CD4-positive, alpha-beta T cell treated with Interleukin-12 subunit alpha and Interleukin-12 subunit beta, for 1 hour (primary cell): ENCODE data around the gene TMED7.
"Not testable (repeated sequence)": the region's sequence is repeated elsewhere in the genome, so short reads cannot be mapped to it uniquely, and the experiment has no call there.

Experiments used
- DNase-seq: peaks from one replicate; pipeline ENCODE4 v3.0.0-alpha.2; 2020

TMED7 gene

DNA sequence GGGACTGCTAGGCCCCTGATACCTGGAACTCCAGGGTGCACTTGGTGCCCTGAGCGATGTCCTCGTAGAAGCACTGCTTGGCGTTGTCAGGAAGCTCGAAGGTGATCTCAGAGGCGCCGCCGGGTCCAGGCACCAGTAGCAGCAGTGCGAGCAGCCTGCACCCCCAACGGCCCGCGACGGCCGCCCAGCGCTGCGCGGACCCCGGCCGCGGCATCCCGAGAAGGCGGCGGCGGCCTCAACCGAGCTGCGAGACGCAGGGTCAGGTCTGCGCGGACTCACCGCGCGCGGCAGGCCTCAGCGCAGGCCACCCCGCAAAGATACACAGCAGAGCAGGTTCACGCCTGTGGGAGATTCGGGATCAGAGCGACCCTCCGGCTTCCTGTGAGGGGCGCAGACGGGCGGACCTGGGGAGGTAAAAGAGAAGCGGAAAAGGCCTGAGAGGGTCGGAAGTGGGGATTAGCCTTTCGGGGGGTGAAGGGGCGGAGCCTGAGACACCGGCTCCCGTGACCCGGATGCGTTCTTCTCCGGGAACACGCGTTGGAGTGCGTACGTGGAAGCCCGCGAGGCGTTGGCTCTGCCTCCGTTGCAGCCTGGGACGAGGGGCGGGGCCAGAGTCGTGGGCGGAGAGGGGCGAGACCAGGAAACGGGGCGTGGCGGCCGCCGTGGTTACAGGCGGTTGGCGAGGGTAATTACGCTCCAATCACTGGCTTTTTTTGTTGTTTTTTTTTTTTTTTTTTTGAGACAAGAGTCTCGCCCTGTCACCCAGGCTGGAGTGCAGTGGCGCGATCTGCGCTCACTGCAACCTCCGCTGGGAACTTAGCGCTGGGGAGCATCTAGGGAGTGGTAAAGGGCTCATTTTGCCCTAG, at the start of gene TMED7:
TSS of gene TMED7 (minus strand) at position 458 of the 866 bp plus-strand sequence. CDS start at position 214, 244 bp downstream.
- DNase-seq: peak; percentile 100

DNA sequence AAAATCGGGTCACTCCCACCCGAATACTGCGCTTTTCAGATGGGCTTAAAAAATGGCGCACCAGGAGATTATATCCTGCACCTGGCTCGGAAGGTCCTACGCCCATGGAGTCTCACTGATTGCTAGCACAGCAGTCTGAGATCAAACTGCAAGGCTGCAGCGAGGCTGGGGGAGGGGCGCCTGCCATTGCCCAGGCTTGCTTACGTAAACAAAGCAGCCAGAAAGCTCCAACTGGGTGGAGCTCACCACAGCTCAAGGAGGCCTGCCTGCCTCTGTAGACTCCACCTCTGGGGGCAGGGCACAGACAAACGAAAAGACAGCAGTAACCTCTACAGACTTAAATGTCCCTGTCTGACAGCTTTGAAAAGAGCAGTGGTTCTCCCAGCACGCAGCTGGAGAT, 48.9 kb upstream of the TMED7 start:
- not testable (repeated sequence) for DNase-seq

DNA sequence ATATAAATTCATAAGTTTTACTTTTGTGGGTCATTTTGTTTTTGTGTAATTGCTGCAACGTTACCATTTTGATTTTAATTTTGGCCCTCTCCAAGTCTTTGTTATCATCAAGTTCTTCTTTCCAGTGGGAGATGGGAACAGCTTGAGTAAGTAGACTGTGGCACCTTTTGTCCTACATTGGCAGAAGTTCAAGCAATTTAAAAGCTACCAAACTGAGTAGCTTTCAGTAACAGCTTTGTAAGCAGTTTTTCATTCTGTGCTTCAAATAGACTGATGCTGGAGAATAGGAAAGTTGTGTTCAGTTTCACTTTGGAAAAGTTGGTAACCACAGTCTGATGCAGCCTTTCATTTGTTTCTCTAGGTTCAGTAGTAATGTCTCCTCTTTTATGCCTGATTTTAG, 47.8 kb upstream of the TMED7 start:
- no peak for DNase-seq

DNA sequence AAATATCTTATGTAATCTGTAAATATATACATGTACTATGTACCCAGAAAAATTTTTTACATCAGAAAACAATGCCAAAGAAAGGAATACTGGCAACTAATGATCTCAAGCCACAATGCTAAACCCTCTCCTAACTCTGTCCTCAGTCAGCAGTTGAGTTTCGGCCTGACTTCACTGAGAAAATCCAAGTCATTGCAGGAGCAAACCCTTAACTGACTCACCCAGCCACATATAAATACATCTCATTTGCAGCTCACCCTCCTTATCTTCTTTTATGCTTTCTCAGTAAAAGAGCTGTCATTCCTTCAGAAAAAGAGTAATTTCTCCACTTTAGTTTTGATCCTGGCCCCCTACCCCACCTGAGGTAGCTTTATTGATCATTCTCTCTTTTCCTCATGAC, 46.1 kb upstream of the TMED7 start:
- no peak for DNase-seq

DNA sequence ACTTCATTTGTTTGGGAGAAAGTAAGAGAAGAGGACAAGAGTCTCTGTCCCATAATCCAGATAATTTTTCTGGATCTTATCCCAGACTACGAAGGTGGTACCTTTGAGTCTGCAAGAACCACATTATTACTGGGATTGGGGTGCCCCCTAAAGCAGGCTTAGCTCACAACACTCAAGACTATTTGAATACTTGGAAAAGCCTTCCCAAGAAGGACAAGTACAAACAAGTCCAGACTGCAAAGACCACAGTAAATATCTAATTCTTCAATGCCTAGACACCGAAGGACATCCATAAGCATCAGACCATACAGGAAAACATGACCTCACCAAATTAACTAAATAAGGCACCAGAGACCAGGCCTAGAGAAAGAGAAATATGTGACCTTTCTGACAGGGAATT, 40.2 kb upstream of the TMED7 start:
- DNase-seq: no peak

DNA sequence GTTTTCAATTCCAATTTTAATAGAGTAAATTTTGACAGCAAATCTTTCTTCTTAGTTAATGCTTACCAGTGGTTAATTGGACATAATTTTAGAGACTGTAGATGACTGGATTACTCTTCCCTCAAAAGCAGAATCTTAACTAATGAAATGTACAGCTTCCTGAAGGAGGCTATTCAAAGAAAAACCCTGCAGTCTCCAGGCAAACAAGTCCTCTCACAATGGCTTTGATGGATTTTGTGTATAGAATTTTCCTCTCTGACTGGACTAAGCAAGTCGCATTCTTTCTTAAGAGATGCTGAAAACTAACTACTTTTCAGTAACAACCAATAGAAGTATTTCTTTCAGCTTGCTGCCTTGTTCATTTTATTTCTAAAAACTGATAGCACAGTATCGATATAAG, 35.7 kb upstream of the TMED7 start:
- no peak for DNase-seq

DNA sequence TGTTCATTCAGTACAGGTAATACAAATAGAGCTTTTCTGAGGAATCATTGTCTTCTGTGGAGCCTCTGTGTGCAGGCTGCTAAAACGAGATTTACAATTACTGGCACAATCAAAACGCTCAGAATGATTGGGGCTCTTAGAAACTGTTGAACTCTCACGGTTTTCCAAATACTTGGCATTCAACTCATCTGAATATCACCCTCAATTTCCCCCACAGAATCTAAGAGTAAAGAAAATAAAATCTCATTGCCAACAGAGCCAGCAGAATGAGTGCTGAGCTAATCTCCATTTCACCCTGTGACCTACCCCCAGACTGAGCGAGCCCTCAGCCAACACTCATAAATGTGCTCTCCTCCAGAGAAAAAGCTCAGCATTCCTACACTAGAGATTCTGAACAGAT, 35.3 kb upstream of the TMED7 start:
- no peak for DNase-seq

DNA sequence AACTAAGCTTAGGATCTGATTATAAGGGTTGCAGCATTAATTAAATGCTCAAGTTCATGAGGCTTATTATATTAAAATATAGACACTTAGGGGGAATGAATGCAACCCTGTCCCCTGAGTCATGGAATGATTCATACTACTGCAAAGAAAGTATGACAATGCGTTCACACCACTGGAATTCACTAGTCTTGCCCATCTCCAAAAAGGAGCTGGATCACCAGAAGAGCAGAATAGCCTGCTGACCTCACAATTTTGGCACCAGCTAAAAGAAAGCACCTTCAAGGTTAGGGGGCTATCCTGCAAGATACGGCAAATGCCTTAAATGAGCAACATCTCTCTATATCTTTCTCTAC, 32.0 kb upstream of the TMED7 start:
- no peak for DNase-seq

DNA sequence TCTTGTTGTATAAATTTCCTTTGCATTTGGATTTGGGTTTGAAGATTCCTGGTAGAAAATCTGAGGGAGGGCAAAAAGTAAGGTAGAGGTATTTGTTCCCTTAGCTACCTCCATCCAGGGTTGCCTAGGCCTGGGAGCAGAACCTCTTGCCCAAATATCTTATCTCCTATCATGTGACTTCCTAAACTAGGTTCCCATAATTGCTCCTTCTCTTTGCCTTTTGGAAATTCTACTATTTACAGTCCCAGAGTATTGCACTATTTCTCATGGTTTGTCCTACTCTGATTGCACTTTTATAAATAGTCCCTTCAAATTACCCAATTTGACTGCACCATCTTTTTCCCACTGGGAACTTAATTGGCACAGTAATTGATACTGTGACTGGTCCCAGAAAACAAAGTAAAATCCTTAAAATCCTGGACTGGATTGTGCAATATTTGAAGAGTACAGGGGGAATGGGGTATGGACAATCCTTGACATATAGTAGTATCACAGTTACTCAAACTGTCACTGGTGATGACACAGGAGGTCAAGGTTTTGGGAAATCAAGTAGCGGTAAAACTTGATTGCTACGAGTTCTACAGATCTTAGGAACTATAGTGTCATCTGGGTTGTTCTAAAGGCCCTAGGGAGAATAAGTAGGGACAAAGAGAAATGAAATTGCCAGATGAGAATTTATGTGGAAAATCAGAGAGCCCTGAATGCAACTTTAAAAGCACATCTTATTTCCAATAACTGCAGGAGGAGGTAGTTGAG, 31.5 kb upstream of the TMED7 start:
- DNase-seq: no peak

DNA sequence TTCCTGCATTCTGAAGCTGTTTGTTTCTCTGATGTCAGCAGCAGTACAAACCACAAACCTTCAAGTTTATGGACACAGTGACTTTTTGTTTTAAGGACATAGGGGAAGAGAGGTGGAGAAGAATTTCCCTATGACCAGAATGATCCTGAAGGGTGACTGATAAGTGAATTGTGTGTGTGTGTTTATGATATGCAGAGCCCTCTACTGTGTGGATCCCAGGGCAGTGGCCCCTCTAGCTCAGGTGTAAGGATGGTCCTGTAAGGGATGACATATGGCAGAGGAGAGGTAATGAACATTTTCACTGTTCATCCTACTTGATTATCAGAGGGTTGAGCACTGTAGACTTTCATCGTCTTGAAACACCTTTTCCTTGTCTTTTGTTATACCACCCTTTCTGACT, 30.6 kb upstream of the TMED7 start:
- no peak for DNase-seq

DNA sequence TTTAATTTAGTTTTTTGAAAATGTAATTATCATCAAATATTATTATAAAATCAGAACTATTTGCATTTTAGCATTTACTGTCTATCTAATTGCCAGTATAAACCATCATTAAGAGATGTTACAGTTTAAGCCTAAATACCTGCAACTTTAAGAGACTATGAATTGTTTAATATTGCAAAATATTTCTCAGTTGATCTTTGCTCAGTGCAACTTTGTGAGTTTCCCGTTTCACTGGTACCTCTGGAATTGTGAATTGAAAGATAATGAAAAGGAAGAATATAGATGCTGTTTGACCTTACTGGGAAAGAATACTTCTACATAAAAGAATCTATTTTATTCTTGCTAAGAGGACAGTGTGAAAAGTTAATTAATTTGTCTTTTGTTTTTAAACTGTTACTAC, 30.2 kb upstream of the TMED7 start:
- no peak for DNase-seq

DNA sequence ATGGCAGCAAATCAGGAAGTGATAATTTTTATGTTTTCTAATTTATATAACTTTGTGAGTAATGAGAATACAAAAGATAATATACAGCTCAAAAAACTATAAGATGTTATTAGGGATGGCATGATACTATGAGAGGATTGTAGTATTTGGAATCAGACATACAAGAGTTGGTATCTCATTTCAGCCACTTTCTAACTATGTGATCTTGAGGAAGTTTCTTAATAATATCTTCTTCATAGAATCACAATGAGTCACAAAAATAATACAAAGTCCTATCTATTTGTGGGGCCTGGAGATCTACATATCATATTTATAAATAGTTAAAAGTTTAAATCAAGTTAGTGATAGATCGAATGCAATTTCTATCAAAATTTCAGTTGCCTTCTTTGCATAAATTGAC, 23.7 kb upstream of the TMED7 start:
- no peak for DNase-seq

DNA sequence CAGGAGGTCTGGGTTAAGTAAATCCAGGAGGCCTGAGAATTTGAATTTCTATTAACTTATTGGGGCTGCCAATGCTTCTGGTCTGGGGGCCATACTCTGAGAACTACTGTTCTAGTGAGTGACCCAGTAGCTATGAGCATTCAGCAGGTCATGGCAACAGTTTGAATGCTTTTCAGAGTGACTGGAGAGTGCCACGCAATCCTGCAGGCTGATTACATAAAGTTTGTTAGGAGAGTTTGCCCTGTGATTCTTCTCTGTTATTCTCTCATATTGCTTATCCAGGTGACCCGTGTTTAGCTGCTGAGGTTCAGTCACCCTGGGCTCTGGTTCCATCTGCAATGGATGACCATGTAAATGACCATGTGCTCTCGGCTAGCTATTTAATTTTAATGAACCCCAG, 22.2 kb upstream of the TMED7 start:
- no peak for DNase-seq

DNA sequence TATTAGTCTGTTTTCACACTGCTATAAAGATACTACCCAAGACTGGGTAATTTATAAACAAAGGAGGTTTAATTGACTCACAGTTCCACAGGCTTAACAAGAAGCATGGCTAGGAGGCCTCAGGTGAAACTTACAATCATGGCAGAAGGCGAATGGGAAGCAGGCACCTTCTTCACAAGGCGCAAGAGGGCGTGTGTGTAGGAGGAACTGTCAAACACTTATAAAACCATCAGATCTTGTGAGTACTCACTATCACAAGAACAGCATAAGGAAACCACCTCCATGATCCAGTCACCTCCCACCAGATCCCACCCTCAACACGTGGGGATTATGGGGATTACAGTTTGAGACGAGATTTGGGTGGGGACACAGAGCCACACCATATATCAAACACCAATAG, 19.6 kb upstream of the TMED7 start:
- not testable (repeated sequence) for DNase-seq

DNA sequence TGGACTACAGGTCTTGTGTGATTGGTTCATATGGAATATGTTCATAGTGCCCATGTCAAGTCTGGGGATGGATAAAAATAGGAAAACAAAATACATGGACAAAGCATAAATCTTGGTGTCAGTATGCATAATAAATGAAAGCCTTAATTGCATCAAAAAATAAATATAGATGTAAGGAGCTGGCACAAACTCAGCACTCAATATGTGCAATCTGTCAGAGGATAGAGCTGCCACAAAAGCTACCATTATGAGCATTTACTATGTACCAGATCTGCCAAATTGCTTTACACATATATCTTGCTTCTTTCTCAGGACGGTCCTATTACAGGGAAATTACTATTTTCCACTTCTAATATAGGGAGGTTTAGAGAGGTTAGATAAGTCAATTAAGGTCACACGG, 18.2 kb upstream of the TMED7 start:
- no peak for DNase-seq

DNA sequence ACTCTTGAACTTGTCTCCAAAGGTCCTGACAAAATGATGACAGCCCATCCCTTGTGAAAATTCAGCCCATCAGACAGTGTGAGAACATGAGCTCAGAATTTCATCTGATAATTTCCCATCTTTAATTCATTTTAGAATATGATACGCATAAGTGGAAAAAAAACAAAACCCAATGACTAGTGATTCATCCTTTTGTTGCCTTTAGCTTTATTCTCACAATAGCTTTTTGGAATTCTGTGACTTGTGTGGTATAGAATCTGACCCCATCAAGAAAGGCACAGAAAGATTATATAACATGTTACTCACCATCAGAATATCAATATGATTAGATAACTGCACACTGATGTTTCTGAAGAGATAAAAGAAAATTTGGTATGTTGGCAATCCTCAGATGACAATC, 16.1 kb upstream of the TMED7 start:
- DNase-seq: no peak

DNA sequence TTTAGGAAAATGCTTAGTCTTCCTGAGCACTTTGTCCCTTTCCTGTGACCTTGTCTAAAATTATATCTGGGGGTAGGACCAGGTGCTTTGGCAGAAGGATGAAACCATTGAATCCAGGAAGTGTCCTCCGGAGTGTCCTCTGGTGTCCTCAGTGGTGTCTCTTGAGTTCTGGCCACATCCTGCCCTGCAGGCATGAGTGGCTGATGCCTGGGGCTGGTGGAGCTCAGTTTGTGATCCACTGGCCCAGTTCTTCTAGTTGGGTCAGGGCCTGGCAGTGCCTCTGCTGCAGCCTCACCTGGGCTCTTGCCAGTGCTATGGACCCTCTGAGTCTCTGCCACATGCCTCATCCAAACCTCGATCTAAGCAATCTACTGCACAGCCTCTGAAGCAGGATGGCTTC, 14.4 kb upstream of the TMED7 start:
- DNase-seq: no peak

DNA sequence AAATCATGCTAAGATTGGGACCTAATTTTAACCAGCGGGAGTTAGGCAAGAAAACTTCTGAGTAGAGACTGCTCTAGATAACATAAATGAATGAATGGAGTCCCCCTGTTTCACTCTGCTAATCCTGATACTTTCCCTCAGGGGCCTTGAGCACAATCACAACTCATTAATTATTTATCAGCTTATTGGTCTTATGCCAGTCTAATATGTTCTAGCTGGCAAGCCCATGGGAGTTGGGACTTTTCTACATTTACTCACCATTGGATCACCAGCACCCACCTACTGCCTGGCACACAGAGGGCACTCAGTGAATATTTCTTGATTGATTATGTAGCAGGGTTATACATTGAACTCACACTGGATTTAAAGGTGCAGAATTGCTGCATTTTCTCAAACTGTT, 13.5 kb upstream of the TMED7 start:
- DNase-seq: no peak

DNA sequence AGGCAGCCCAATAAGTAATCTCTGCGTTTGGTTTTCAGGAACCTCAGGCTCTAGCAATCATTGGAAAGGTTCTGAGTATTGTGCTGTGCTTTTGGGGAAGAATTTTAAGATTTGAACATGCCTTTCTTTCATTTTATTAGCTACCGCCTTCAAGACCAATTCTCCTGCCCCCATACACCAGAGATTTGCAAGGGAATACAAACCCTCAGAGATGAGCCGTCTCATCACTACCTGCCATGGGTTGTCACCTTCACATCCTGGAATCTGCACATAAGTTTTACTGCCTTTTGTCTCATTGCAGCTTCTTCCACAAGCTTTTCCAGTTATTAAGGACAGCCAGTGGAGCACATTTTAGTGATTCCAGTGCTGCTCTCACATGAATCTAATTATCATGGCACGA, 11.7 kb upstream of the TMED7 start:
- no peak for DNase-seq

DNA sequence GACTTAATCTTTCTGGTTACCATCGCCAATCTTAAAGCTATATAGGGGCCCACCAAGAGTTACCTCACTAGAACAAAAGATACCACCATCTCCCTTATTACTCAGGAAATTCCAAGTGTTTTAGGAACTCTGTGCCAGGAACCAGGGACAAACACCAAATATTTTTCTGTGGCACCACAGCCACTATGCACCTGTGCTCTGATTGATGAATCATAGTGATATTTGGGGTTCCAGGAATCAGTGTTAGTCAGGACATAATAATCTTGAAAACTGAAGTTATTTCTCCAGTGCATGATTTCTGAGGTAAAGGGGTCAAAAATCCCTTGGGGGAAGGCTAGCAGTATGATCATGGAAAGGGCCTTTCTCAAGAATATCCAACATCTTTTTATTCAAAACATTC, 10.2 kb upstream of the TMED7 start:
- no peak for DNase-seq

DNA sequence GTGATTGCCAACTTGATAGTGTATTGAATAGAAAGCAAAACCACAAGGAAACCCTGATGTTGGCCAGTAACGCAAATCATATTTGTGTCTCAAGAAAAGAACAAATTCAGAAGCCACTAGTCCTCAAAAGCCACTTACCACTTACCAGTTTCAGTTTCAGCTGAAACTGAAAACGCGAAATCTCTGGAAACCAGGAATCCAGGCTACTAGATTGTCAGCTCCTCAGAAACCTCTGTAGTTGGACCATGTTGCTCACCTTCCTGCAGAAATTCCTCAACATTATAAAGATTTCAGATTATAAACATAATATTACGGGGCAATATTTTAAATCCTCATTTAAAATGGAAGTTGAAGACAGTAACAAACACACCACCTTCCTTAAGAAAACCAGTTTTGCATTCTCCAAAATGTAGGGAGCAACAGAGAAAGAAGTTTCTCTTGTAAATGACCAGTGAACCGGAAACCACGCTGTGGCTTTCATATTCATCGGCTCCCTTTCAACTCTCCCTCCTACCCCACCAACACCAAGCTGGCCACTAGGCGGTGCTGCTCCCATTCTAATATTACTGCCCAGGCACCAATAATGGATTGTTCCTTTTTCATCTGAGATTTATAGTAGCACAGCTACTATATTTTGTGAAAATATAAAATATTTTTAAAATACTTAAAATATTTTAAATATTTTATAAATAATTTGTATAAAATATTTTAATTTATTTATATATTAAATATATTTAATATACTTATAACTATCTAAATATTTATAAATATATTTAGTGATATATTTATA, 8.7 kb upstream of the TMED7 start:
- peak; percentile 85 for DNase-seq

DNA sequence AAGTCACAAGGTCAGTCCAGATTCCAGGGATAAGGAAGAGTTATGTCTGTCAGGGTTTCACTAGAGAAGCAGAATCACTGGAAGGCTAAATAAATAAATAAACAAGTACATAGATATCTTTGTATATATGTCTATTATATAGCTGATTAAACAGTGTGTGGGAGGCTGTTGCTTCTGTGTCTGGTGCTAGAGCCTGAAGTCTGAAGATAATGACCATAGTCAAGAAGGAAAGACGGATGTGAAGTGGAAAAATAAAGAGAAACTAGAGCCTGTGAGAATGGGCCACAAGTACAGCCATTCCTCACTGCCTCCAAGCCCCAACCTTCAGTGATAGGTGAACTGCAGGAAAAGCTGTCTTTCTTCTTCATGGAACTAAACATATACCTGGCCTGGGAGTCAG, 4.1 kb upstream of the TMED7 start:
- no peak for DNase-seq

DNA sequence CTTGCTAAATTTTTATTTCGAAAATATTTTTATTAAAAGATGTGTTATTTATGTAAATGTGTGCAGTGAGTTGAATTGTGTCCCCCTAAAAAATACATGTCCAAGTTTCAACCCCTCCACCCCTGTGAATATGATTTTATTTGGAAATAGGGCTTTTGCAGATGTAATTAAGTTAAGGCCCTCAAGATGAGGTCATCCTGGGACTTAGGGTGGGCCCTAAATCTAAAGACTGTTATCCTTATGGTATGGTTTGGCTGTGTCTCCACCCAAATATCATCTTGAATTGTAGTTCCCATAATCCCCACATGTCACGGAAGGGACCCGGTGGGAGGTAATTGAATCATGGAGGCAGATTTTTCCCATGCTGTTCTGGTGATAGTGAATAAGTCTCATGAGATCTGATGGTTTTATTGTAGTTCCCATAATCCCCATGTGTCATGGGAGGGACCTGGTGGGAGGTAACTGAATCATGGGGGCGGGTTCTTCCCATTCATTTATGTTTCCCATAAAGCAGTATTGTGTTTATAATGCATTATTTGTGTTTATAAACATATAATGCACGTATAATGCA, 1.5 kb upstream of the TMED7 start:
- DNase-seq: no peak
